SJCRH30 (cell line): ENCODE results near the gene MNX1. TPM values are rescaled to one million over a fixed set of nuclear protein-coding genes. Genes with fewer than 3 reads are reported as not detected.

Source experiments
- DNase-seq, 2 experiments: peaks; one replicate each; pipeline ENCODE4 v3.0.0-alpha.2; 2015 to 2020
- H3K27ac ChIP-seq: fragments of 250-450 bp; sonication (Bioruptor Pico); 2 replicates; pipeline ENCODE4 v1.5.1; 2020; ENCODE audit warnings: mild to moderate bottlenecking, moderate library complexity
- H3K27me3 ChIP-seq: fragments of 250-450 bp; sonication (Bioruptor Pico); 2 replicates; pipeline ENCODE4 v1.5.1; 2020; ENCODE audit warnings: mild to moderate bottlenecking, moderate library complexity
- H3K36me3 ChIP-seq: fragments of 250-450 bp; sonication (Bioruptor Pico); 2 replicates; pipeline ENCODE4 v1.5.1; 2020; ENCODE audit warnings: mild to moderate bottlenecking, moderate library complexity
- H3K4me1 ChIP-seq: fragments of 250-450 bp; sonication (Bioruptor Pico); 2 replicates; pipeline ENCODE4 v1.5.1; 2020; ENCODE audit warnings: mild to moderate bottlenecking, moderate library complexity
- H3K4me3 ChIP-seq: fragments of 250-450 bp; sonication (Bioruptor Pico); 2 replicates; pipeline ENCODE4 v1.5.1; 2020; ENCODE audit warnings: mild to moderate bottlenecking, moderate library complexity
- H3K9me3 ChIP-seq: fragments of 250-450 bp; sonication (Bioruptor Pico); replicated peaks from 2 replicates; pipeline ENCODE4 v1.5.1; 2020; ENCODE audit warnings: mild to moderate bottlenecking, moderate library complexity
- total RNA-seq: library from RNA; depleted of rRNA; stranded (reverse); fragments of >200 nt; shearing (Covaris generic); gene quantifications from 2 replicates; pipeline ENCODE4 v1.2.3, GENCODE V29; 2014; rRNA removed

The MNX1 gene
- total RNA-seq, 1 experiment from 2014 or later = 4.4 TPM

DNA sequence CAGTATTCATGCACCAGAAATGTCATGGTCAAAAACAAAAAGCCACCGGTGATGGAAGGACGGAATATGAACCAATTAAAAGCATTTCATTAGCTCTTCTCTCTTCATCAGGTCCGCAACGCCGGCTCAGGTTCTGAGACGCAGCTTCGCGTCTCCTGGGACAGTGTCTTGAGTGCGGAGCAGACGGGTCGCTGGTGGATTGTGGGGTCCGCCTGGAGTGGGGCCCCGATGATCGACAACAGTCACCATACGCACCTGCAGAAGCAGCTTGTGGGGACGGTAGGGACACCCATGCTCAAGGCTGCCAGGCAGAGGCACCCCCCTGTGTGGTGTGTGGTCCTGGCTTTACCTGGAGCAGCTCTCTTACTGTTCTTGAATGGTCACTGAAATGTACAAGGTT is 47.6 kb downstream of the MNX1 start:
- Histone ChIP-seq H3K4me1 (no peaks in the 10 kb centered on the region), H3K4me3 (no peak overlapping the region), H3K27ac (no peak overlapping the region), H3K9me3 (no peaks in the 10 kb centered on the region), H3K27me3 (no peaks in the 10 kb centered on the region), H3K36me3 (peaks cover 91% of the 10 kb centered on the region)
- no peak for DNase-seq

DNA sequence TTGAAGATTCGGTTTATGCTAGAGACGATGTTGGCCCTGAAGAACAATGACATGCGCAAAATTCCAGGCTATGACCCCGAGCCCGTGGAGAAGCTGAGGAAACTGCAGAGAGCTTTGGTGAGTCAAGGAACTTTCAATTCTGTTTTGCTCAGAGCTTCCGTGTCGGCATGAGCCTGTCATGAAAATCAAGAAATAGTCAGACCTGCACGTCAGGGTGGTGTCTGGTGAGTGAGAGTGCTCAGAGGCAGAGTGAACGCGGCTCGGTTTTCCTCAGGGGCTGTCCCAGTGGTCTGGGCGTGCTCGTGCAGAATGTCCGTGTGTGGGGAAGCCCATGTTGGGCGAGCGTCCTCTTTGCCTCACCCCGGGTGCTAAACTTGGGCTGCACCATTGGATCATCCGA is 48.3 kb downstream of the MNX1 start:
- Histone ChIP-seq H3K36me3 (peaks cover 90% of the 10 kb centered on the region), H3K4me3 (no peak overlapping the region), H3K27ac (no peak overlapping the region), H3K9me3 (no peaks in the 10 kb centered on the region), H3K4me1 (no peaks in the 10 kb centered on the region), H3K27me3 (no peaks in the 10 kb centered on the region)
- no peak for DNase-seq

GRCh38 chr7:156956727-156957126 is 53.7 kb downstream of the MNX1 start:
- Histone ChIP-seq H3K36me3 (peaks cover 90% of the 10 kb centered on the region), H3K4me1 (peaks cover 4% of the 10 kb centered on the region), H3K27ac (no peak overlapping the region), H3K27me3 (no peaks in the 10 kb centered on the region), H3K9me3 (no peaks in the 10 kb centered on the region), H3K4me3 (no peak overlapping the region)
- DNase-seq = no peak

GRCh38 chr7:156954941-156955340 is 55.5 kb downstream of the MNX1 start:
- Histone ChIP-seq H3K27me3 (no peaks in the 10 kb centered on the region), H3K4me1 (peaks cover 4% of the 10 kb centered on the region), H3K4me3 (no peak overlapping the region), H3K9me3 (no peaks in the 10 kb centered on the region), H3K36me3 (peaks cover 72% of the 10 kb centered on the region), H3K27ac (no peak overlapping the region)
- peak in 1 of 2 experiments; percentile 26 for DNase-seq

Other genes with a start within 250 kb of the MNX1 start
- 66.2 and 80.8 TPM in 2 replicates for gene LMBR1, start 117.5 kb downstream of the MNX1 start, total RNA-seq
- gene NOM1, start 61.0 kb downstream of the MNX1 start, total RNA-seq = 25.4 and 29.9 TPM in 2 replicates
- 122 and 128 TPM in 2 replicates for gene UBE3C, start 128.3 kb upstream of the MNX1 start, total RNA-seq